Measurements from ENCODE around the gene SELENOI.

- TF ChIP-seq CTCF (IDR thresholded peaks at IDR 0.05) (no peak), POLR2A (IDR thresholded peaks at IDR 0.05) (no peak), POLR2AphosphoS5 (IDR thresholded peaks at IDR 0.05) (no peak)
Observed at GRCh38 chr2:26376799-26377198, 30.9 kb downstream of the SELENOI start.

Measured in prostate gland (tissue), 2 donors.